OCI-LY3 (cell line): Measurements from ENCODE around the gene BCL11A.

Experiments used
- CTCF ChIP-seq: fragments of 200-600, 300-600 bp; sonication (generic); IDR thresholded peaks from 2 replicates; pipeline ENCODE4 v1.5.1; 2014; ENCODE audit warnings: antibody characterized with exemption, low read length, low read depth
- EZH2phosphoT487 ChIP-seq: fragments of 200-600 bp; shearing (Covaris generic); IDR thresholded peaks from 2 replicates; pipeline ENCODE4 v1.6.1; 2018; ENCODE audit warnings: antibody characterized with exemption, mixed run types, low read depth

GRCh38 chr2:60487174-60487573 is 66.3 kb downstream of the BCL11A start:
- no peak for TF ChIP-seq CTCF
- no peak for TF ChIP-seq EZH2phosphoT487
